GM12878 (cell line): ENCODE measurements around the gene SMIM5. TPM values are rescaled to one million over a fixed set of nuclear protein-coding genes. Genes with fewer than 3 reads are reported as not detected.

Experiments
- ATAC-seq: fragments of 200-7000 bp; cut with Tn5 transposase; 3 replicates; pipeline ENCODE4 v1.9.1; 2020; ENCODE audit warnings: mild to moderate bottlenecking, moderate library complexity
- BruUV-seq: library from RNA; stranded (reverse); fragments of 400-500 nt; replicated peaks from 2 replicates; lab custom pipeline; 2021; lab: Mats Ljungman, UMichigan
- CTCF ChIA-PET: fragments of 300-600 bp; sonication (Branson Sonifier 250); formaldehyde crosslinking; extraction: SDS; loops from one replicate; lab custom pipeline; 2021; ENCODE audit warnings: inconsistent platforms; lab: Yijun Ruan, JAX
- POLR2A ChIA-PET: fragments of 350-600 bp; formaldehyde crosslinking; extraction: SDS; loops from one replicate; lab custom pipeline; 2021; ENCODE audit warnings: inconsistent platforms; lab: Charles Lee
- RAD21 ChIA-PET: fragments of 300-600 bp; sonication (Branson Sonifier 250); formaldehyde crosslinking; loops from one replicate; lab custom pipeline; 2023; ENCODE audit warnings: antibody characterized with exemption; ENCODE audit not compliant: unreplicated experiment; lab: Charles Lee
- SMC1A ChIA-PET: fragments of 300-600 bp; sonication (Branson Sonifier 250); formaldehyde crosslinking; loops from one replicate; lab custom pipeline; 2023; ENCODE audit not compliant: unreplicated experiment, uncharacterized antibody; lab: Charles Lee
- DNase-seq: peaks from one replicate; pipeline ENCODE4 v3.0.0-alpha.2; 2011; ENCODE audit warnings: low read depth, low spot score
- FAIRE-seq: peaks from 3 replicates; lab custom pipeline; 2011; peaks lifted over from hg19 to GRCh38; lab: Jason Lieb, UNC
- H2AFZ ChIP-seq: 2 replicates; pipeline ENCODE4 v1.6.0; 2011; ENCODE audit warnings: low read depth, low read length, control low read depth; ENCODE audit not compliant: control insufficient read depth
- H3K27ac ChIP-seq: 2 replicates; pipeline ENCODE4 v1.5.1; 2011; ENCODE audit warnings: control low read depth; ENCODE audit not compliant: control insufficient read depth, insufficient read depth
- H3K27me3 ChIP-seq, 2 experiments: replicated peaks in 1 of 2; 2 replicates each; pipeline versions ENCODE4 v1.6.0 to v1.6.1; 2011; ENCODE audit warnings: low read length in 1 of 2; ENCODE audit not compliant: control insufficient read depth in 2 of 2, insufficient read depth in 2 of 2
- H3K36me3 ChIP-seq, 2 experiments: 2 replicates each; pipeline ENCODE4 v1.5.1; 2011; ENCODE audit warnings: low read length in 1 of 2; ENCODE audit not compliant: control insufficient read depth in 2 of 2, insufficient read depth in 2 of 2
- H3K4me1 ChIP-seq: 2 replicates; pipeline ENCODE4 v1.6.1; 2011; ENCODE audit warnings: mild to moderate bottlenecking, low read length, moderate library complexity, mixed read lengths; ENCODE audit not compliant: control insufficient read depth, insufficient read depth
- H3K4me2 ChIP-seq: 2 replicates; pipeline ENCODE4 v1.6.0; 2011; ENCODE audit warnings: control low read depth; ENCODE audit not compliant: control insufficient read depth, insufficient read depth
- H3K4me3 ChIP-seq: fragments of 200-600 bp; sonication (generic); 2 replicates; pipeline ENCODE4 v1.5.1; 2016
- H3K79me2 ChIP-seq: 2 replicates; pipeline ENCODE4 v1.6.0; 2011; ENCODE audit warnings: low read length; ENCODE audit not compliant: control insufficient read depth, insufficient read depth
- H3K9ac ChIP-seq: 2 replicates; pipeline ENCODE4 v1.8.0; 2011; ENCODE audit warnings: low read length, control low read depth, mixed read lengths; ENCODE audit not compliant: control insufficient read depth, insufficient read depth
- H3K9me3 ChIP-seq: replicated peaks from 3 replicates; pipeline ENCODE4 v1.5.1; 2011; ENCODE audit warnings: mild to moderate bottlenecking, low read length; ENCODE audit not compliant: control insufficient read depth, insufficient read depth
- H4K20me1 ChIP-seq: 2 replicates; pipeline ENCODE4 v1.6.0; 2011; ENCODE audit not compliant: control insufficient read depth, insufficient read depth
- EGR1 ChIP-seq, 2 experiments: IDR thresholded peaks; 1 replicate in 1 of 2; 2 replicates in 1 of 2; pipeline ENCODE4 v1.6.1; 2011 to 2012; ENCODE audit warnings: low read depth in 2 of 2, low read length in 2 of 2, borderline replicate concordance in 1 of 2, mild to moderate bottlenecking in 1 of 2, moderate library complexity in 1 of 2
- PAX8 ChIP-seq: fragments of 450-650 bp; IDR thresholded peaks from 2 replicates; pipeline ENCODE4 v1.6.1; 2017; ENCODE audit warnings: mild to moderate bottlenecking, moderate library complexity
- RBBP5 ChIP-seq: fragments of 200-600 bp; sonication (generic); conservative IDR thresholded peaks from 2 replicates; pipeline ENCODE4 v1.6.1; 2016
- RELA ChIP-seq: fragments of 450-650 bp; IDR thresholded peaks from 2 replicates; pipeline ENCODE4 v1.8.0; 2014; ENCODE audit warnings: borderline replicate concordance; ENCODE audit not compliant: partially characterized antibody
- SKIL ChIP-seq: fragments of 450-650 bp; IDR thresholded peaks from 2 replicates; pipeline ENCODE4 v1.6.1; 2017; ENCODE audit warnings: mild to moderate bottlenecking, low read depth, inconsistent platforms; ENCODE audit not compliant: poor library complexity, severe bottlenecking
- SMC3 ChIP-seq: IDR thresholded peaks from 2 replicates; pipeline ENCODE4 v1.6.1; 2011; ENCODE audit warnings: low read length, improper control_type of control experiment, borderline replicate concordance
- SP1 ChIP-seq: IDR thresholded peaks from one replicate; pipeline ENCODE4 v1.6.1; 2011; ENCODE audit warnings: low read depth, low read length
- YBX1 ChIP-seq: fragments of 450-650 bp; IDR thresholded peaks from 2 replicates; pipeline ENCODE4 v1.6.1; 2016; ENCODE audit warnings: antibody characterized with exemption
- WGBS: methylation state at CpG from one replicate; pipeline ENCODE4 v1.1.6; 2016; ENCODE audit warnings: low lambda C conversion rate; ENCODE audit not compliant: insufficient replicate concordance, insufficient coverage; ENCODE audit errors: missing lambda C conversion rate; 5-methylcytosine and 5-hydroxymethylcytosine counted together
- in situ Hi-C: fragments of 300-500 bp; cut with MboI; formaldehyde crosslinking; loops from 9 replicates; pipeline ENCODE4 v1.14.3; 2018; ENCODE audit warnings: mixed read lengths
- intact Hi-C: fragments of 100-400 bp; cut with micrococcal nuclease; formaldehyde crosslinking; loops from one replicate; pipeline ENCODE4 v1.14.2; 2022; ENCODE audit not compliant: unreplicated experiment
- polyA plus RNA-seq, 11 experiments: library from polyadenylated mRNA; depleted of rRNA in 4 of 11; unstranded in 6 of 11; stranded (reverse) in 5 of 11; fragments of >200 nt; fragmentation: Nextera tagmentation in 4 of 11; fragmentation: Illumina TruSeq in 1 of 11; extraction: Ambion mirVana in 4 of 11; extraction: Trizol in 1 of 11; gene quantifications; 1 replicate in 1 of 11; 2 replicates in 10 of 11; pipeline versions ENCODE4 v1.2.1 to v1.2.3, GENCODE V29; 2011 to 2016; ENCODE audit warnings: inconsistent platforms in 2 of 11, missing spikeins in 2 of 11, low read depth in 1 of 11
- total RNA-seq, 4 experiments: library from RNA; depleted of rRNA in 3 of 4; stranded (reverse); fragments of >200 nt in 3 of 4; fragmentation: Illumina TruSeq in 1 of 4; extraction: Trizol in 1 of 4; gene quantifications; 2 replicates each; pipeline versions ENCODE4 v1.2.1 to v1.2.3, GENCODE V29; 2013 to 2021
- TF ChIP-seq, protein P1 (sequence below): IDR thresholded peaks from 2 replicates; pipeline ENCODE4 v1.6.1; 2012; ENCODE audit warnings: low read depth, low read length, improper control_type of control experiment
- TF ChIP-seq, protein P2 (sequence below): fragments of 450-650 bp; IDR thresholded peaks from 2 replicates; pipeline ENCODE4 v1.6.1; 2016; ENCODE audit warnings: mild to moderate bottlenecking

The SMIM5 gene
- total and polyA plus RNA-seq, 10 of the 15 experiments (the other 5 are each of a cell fraction or from before 2014, with no cell fraction given): 0.08 to 0.11 TPM; not detected in 8

GRCh38 chr17:75666959-75667790, 33.9 kb downstream of the SMIM5 start, which contains the start of the genes RECQL5 and SAP30BP (continued):
- TF ChIP-seq SKIL: no peak
- TF ChIP-seq SP1: peak; percentile 74

- Histone ChIP-seq H3K9me3 (no peaks in the 10 kb centered on the region), H3K27me3 (no peaks in the 10 kb centered on the region), H3K4me3 (peak overlapping the region; percentile 79), H4K20me1 (no peaks in the 10 kb centered on the region), H3K9ac (peak overlapping the region; percentile 79), H2AFZ (no peak overlapping the region), H3K27ac (peak overlapping the region; percentile 81), H3K79me2 (peaks cover 54% of the 10 kb centered on the region), H3K4me2 (peak overlapping the region; percentile 70), H3K4me1 (peaks cover 23% of the 10 kb centered on the region), H3K36me3 (peaks cover 0 to 18% of the 10 kb centered on the region in 2 experiments; a peak in 2 of 4 replicates)
- intact Hi-C loops (no loop called here), in situ Hi-C loops (no loop called here)
- WGBS: 13% methylated on average over 4 of the region's 4 CpGs
- DNase-seq: no peak
- ChIA-PET SMC1A (interaction anchor here (0.9 to 2.7 kb wide), 4 partner anchors 35 to 330 kb away, joined by 3 to 8 read pairs (median 4); partner anchors contain the start of gene SMIM5), POLR2A (interaction anchor here (0.5 to 1.1 kb wide), 2 partner anchors 143 to 294 kb away, joined by 3 to 4 read pairs; partner anchors contain the start of gene LLGL2), CTCF (interaction anchor here (1.0 to 6.0 kb wide), 7 partner anchors 18 to 86 kb away, joined by 3 to 30 read pairs (median 3); partner anchors contain the start of gene SMIM5), RAD21 (no interaction called here)
- no peak for ATAC-seq
- TF ChIP-seq, protein P1, sequence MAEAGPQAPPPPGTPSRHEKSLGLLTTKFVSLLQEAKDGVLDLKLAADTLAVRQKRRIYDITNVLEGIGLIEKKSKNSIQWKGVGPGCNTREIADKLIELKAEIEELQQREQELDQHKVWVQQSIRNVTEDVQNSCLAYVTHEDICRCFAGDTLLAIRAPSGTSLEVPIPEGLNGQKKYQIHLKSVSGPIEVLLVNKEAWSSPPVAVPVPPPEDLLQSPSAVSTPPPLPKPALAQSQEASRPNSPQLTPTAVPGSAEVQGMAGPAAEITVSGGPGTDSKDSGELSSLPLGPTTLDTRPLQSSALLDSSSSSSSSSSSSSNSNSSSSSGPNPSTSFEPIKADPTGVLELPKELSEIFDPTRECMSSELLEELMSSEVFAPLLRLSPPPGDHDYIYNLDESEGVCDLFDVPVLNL: no peak
- TF ChIP-seq, protein P2, sequence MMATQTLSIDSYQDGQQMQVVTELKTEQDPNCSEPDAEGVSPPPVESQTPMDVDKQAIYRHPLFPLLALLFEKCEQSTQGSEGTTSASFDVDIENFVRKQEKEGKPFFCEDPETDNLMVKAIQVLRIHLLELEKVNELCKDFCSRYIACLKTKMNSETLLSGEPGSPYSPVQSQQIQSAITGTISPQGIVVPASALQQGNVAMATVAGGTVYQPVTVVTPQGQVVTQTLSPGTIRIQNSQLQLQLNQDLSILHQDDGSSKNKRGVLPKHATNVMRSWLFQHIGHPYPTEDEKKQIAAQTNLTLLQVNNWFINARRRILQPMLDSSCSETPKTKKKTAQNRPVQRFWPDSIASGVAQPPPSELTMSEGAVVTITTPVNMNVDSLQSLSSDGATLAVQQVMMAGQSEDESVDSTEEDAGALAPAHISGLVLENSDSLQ: no peak
- TF ChIP-seq EGR1 (IDR thresholded peaks at IDR 0.05; ENCODE audit: borderline replicate concordance in 1 of 2, low read depth in 2 of 2, low read length in 2 of 2) (no peak), RBBP5 (no peak), RELA (no peak), SMC3 (no peak), PAX8 (no peak), YBX1 (no peak)
- FAIRE-seq: no peak
- BruUV-seq: no TSS peak
Measured at GRCh38 chr17:75667825-75668224, 34.6 kb downstream of the SMIM5 start.
